Naive thymus-derived CD8-positive, alpha-beta T cell (primary cell): ENCODE results near the gene CREB5. TPM values are rescaled to one million over a fixed set of nuclear protein-coding genes. Genes with fewer than 3 reads are reported as not detected.

Source experiments
- ATAC-seq, 2 donors: fragments of 150-1000 bp; cut with Tn5 transposase in 1 of 2; sonication (Bioruptor Pico), chemical (Tn5 transposase) in 1 of 2; 1 replicate in 1 of 2; 2 replicates in 1 of 2; pipeline ENCODE4 v1.10.0; 2021; ENCODE audit warnings: mild to moderate bottlenecking in 2 of 2, moderate library complexity in 2 of 2
- POLR2A ChIA-PET: fragments of 350-600 bp; sonication (Branson Sonifier 250); formaldehyde crosslinking; loops from one replicate; lab custom pipeline; 2021; ENCODE audit warnings: antibody characterized with exemption; lab: Charles Lee
- DNase-seq, 10 donors: peaks; one replicate each; pipeline versions ENCODE4 v3.0.0 to v3.0.0-alpha.2; 2020 to 2022
- H3K27ac Mint-ChIP-seq, 10 donors: one replicate each; pipeline ENCODE4 v1.8.0; 2020 to 2022; ENCODE audit warnings: mild to moderate bottlenecking in 10 of 10, mixed read lengths in 10 of 10, moderate library complexity in 4 of 10, inconsistent platforms in 1 of 10
- H3K27me3 Mint-ChIP-seq, 5 donors: one replicate each; pipeline ENCODE4 v1.8.0; 2021 to 2022; ENCODE audit warnings: mixed read lengths in 5 of 5
- H3K36me3 Mint-ChIP-seq, 3 donors: one replicate each; pipeline ENCODE4 v1.8.0; 2020 to 2022; ENCODE audit warnings: mixed read lengths in 3 of 3, mild to moderate bottlenecking in 2 of 3, inconsistent platforms in 1 of 3
- H3K4me1 Mint-ChIP-seq, 4 donors: one replicate each; pipeline ENCODE4 v1.8.0; 2021 to 2022; ENCODE audit warnings: mixed read lengths in 4 of 4
- H3K4me3 Mint-ChIP-seq, 10 donors: one replicate each; pipeline ENCODE4 v1.8.0; 2020 to 2022; ENCODE audit warnings: mild to moderate bottlenecking in 10 of 10, mixed read lengths in 10 of 10, moderate library complexity in 6 of 10, inconsistent platforms in 1 of 10
- H3K9me3 Mint-ChIP-seq, 9 donors: one replicate each; pipeline ENCODE4 v1.8.0; 2020 to 2022; ENCODE audit warnings: mixed read lengths in 9 of 9, mild to moderate bottlenecking in 3 of 9, inconsistent platforms in 1 of 9, moderate library complexity in 1 of 9
- polyA plus RNA-seq, 3 donors: library from polyadenylated mRNA; unstranded; fragments of 300-500 nt; fragmentation: Illumina TruSeq; gene quantifications; one replicate each; pipeline ENCODE4 v1.2.3, GENCODE V29; 2021
- total RNA-seq, 8 experiments: library from RNA in 2 of 8; stranded (reverse) in 2 of 8; gene quantifications; one replicate each; pipeline ENCODE4 v1.2.3 and lab custom pipeline; 2021 to 2026

CREB5 gene
- total and polyA plus RNA-seq, 5 experiments from 2014 or later, result 0.19 to 0.23 TPM; not detected in 3

GRCh38 chr7:28425496-28425895, 13.2 kb downstream of the CREB5 start:
- Mint-ChIP-seq H3K9me3 (no peaks in the 10 kb centered on the region), H3K27me3 (peaks cover 12 to 41% (median 16%) of the 10 kb centered on the region in 5 donors), H3K4me3 (no peak overlapping the region), H3K4me1 (no peaks in the 10 kb centered on the region), H3K27ac (no peak overlapping the region), H3K36me3 (no peaks in the 10 kb centered on the region)
- DNase-seq (no peak), ATAC-seq (no peak)
- POLR2A ChIA-PET, result no interaction called here

GRCh38 chr7:28427236-28427635, 14.9 kb downstream of the CREB5 start:
- H3K4me1 Mint-ChIP-seq, result no peaks in the 10 kb centered on the region
- H3K27me3 Mint-ChIP-seq, result peaks cover 14 to 43% (median 15%) of the 10 kb centered on the region in 5 donors
- no peak for ATAC-seq
- no peaks in the 10 kb centered on the region for H3K36me3 Mint-ChIP-seq
- H3K4me3 Mint-ChIP-seq, result no peak overlapping the region
- DNase-seq, result no peak
- H3K27ac Mint-ChIP-seq, result no peak overlapping the region
- POLR2A ChIA-PET, result no interaction called here
- H3K9me3 Mint-ChIP-seq, result no peaks in the 10 kb centered on the region

- no peak overlapping the region for H3K4me3 Mint-ChIP-seq
- no peak overlapping the region for H3K27ac Mint-ChIP-seq
- peaks cover 0 to 2% (median 0%) of the 10 kb centered on the region in 4 donors for H3K4me1 Mint-ChIP-seq
- POLR2A ChIA-PET, result no interaction called here
- H3K27me3 Mint-ChIP-seq, result peaks cover 6 to 25% (median 16%) of the 10 kb centered on the region in 5 donors
- H3K36me3 Mint-ChIP-seq, result no peaks in the 10 kb centered on the region
- DNase-seq (no peak), ATAC-seq (no peak)
- H3K9me3 Mint-ChIP-seq, result no peaks in the 10 kb centered on the region
Observed at GRCh38 chr7:28430616-28431015, 18.3 kb downstream of the CREB5 start.

- Mint-ChIP-seq H3K27ac (no peak overlapping the region), H3K4me1 (peaks cover 0 to 2% (median 0%) of the 10 kb centered on the region in 4 donors), H3K27me3 (peaks cover 6 to 28% (median 14%) of the 10 kb centered on the region in 5 donors), H3K9me3 (no peaks in the 10 kb centered on the region), H3K36me3 (no peaks in the 10 kb centered on the region), H3K4me3 (no peak overlapping the region)
- POLR2A ChIA-PET, result no interaction called here
- ATAC-seq, result no peak
- DNase-seq, result no peak
Observed at GRCh38 chr7:28432105-28432504, 19.8 kb downstream of the CREB5 start.

GRCh38 chr7:28433039-28433438, 20.7 kb downstream of the CREB5 start:
- Mint-ChIP-seq H3K36me3 (no peaks in the 10 kb centered on the region), H3K4me1 (peaks cover 0 to 2% (median 0%) of the 10 kb centered on the region in 4 donors), H3K27ac (no peak overlapping the region), H3K9me3 (no peaks in the 10 kb centered on the region), H3K27me3 (peaks cover 8 to 29% (median 10%) of the 10 kb centered on the region in 5 donors), H3K4me3 (no peak overlapping the region)
- POLR2A ChIA-PET, result no interaction called here
- DNase-seq, result no peak
- no peak for ATAC-seq

GRCh38 chr7:28433699-28434219, 21.4 kb downstream of the CREB5 start:
- H3K36me3 Mint-ChIP-seq, result no peaks in the 10 kb centered on the region
- no peak for ATAC-seq
- no peaks in the 10 kb centered on the region for H3K9me3 Mint-ChIP-seq
- H3K4me1 Mint-ChIP-seq, result peaks cover 0 to 2% (median 0%) of the 10 kb centered on the region in 4 donors
- no peak for DNase-seq
- no peak overlapping the region for H3K27ac Mint-ChIP-seq
- peaks cover 4 to 25% (median 9%) of the 10 kb centered on the region in 5 donors for H3K27me3 Mint-ChIP-seq
- no peak overlapping the region for H3K4me3 Mint-ChIP-seq
- POLR2A ChIA-PET, result no interaction called here

GRCh38 chr7:28434510-28434909, 22.2 kb downstream of the CREB5 start:
- H3K4me3 Mint-ChIP-seq, result no peak overlapping the region
- no peaks in the 10 kb centered on the region for H3K9me3 Mint-ChIP-seq
- H3K27me3 Mint-ChIP-seq, result peaks cover 7 to 31% (median 11%) of the 10 kb centered on the region in 5 donors
- no peaks in the 10 kb centered on the region for H3K36me3 Mint-ChIP-seq
- DNase-seq, result no peak
- no peak for ATAC-seq
- H3K27ac Mint-ChIP-seq, result no peak overlapping the region
- POLR2A ChIA-PET, result no interaction called here
- H3K4me1 Mint-ChIP-seq, result peaks cover 0 to 2% (median 0%) of the 10 kb centered on the region in 4 donors

GRCh38 chr7:28435152-28435551, 22.8 kb downstream of the CREB5 start:
- POLR2A ChIA-PET, result no interaction called here
- H3K36me3 Mint-ChIP-seq, result no peaks in the 10 kb centered on the region
- DNase-seq (no peak), ATAC-seq (no peak)
- peaks cover 5 to 31% (median 11%) of the 10 kb centered on the region in 5 donors for H3K27me3 Mint-ChIP-seq
- H3K4me3 Mint-ChIP-seq, result no peak overlapping the region
- peaks cover 0 to 2% (median 0%) of the 10 kb centered on the region in 4 donors for H3K4me1 Mint-ChIP-seq
- no peak overlapping the region for H3K27ac Mint-ChIP-seq
- no peaks in the 10 kb centered on the region for H3K9me3 Mint-ChIP-seq

GRCh38 chr7:28435732-28436378, 23.5 kb downstream of the CREB5 start:
- Mint-ChIP-seq H3K4me3 (no peak overlapping the region), H3K4me1 (peaks cover 0 to 2% (median 0%) of the 10 kb centered on the region in 4 donors), H3K36me3 (no peaks in the 10 kb centered on the region), H3K27ac (no peak overlapping the region), H3K9me3 (no peaks in the 10 kb centered on the region), H3K27me3 (peaks cover 4 to 31% (median 11%) of the 10 kb centered on the region in 5 donors)
- DNase-seq (no peak), ATAC-seq (no peak)
- POLR2A ChIA-PET, result no interaction called here

GRCh38 chr7:28440055-28440601, 27.8 kb downstream of the CREB5 start:
- Mint-ChIP-seq H3K27ac (no peak overlapping the region), H3K4me1 (no peaks in the 10 kb centered on the region), H3K4me3 (no peak overlapping the region), H3K9me3 (no peaks in the 10 kb centered on the region), H3K27me3 (peaks cover 4 to 23% (median 8%) of the 10 kb centered on the region in 5 donors), H3K36me3 (no peaks in the 10 kb centered on the region)
- POLR2A ChIA-PET, result no interaction called here
- DNase-seq (no peak), ATAC-seq (no peak)

GRCh38 chr7:28442540-28443420, 30.5 kb downstream of the CREB5 start:
- Mint-ChIP-seq H3K4me1 (no peaks in the 10 kb centered on the region), H3K9me3 (no peaks in the 10 kb centered on the region), H3K27me3 (peaks cover 4 to 21% (median 8%) of the 10 kb centered on the region in 5 donors), H3K36me3 (no peaks in the 10 kb centered on the region), H3K4me3 (no peak overlapping the region), H3K27ac (no peak overlapping the region)
- no peak for DNase-seq
- ATAC-seq, result no peak
- POLR2A ChIA-PET, result no interaction called here

GRCh38 chr7:28446131-28446530, 33.8 kb downstream of the CREB5 start:
- POLR2A ChIA-PET, result no interaction called here
- Mint-ChIP-seq H3K4me1 (no peaks in the 10 kb centered on the region), H3K27ac (no peak overlapping the region), H3K9me3 (no peaks in the 10 kb centered on the region), H3K27me3 (peaks cover 0 to 14% (median 2%) of the 10 kb centered on the region in 5 donors), H3K36me3 (no peaks in the 10 kb centered on the region), H3K4me3 (no peak overlapping the region)
- DNase-seq, result no peak
- no peak for ATAC-seq

- Mint-ChIP-seq H3K27ac (no peak overlapping the region), H3K9me3 (no peaks in the 10 kb centered on the region), H3K27me3 (peaks cover 0 to 13% (median 2%) of the 10 kb centered on the region in 5 donors), H3K4me1 (no peaks in the 10 kb centered on the region), H3K4me3 (no peak overlapping the region), H3K36me3 (no peaks in the 10 kb centered on the region)
- POLR2A ChIA-PET, result no interaction called here
- ATAC-seq, result no peak
- DNase-seq, result no peak
Observed at GRCh38 chr7:28447071-28447470, 34.8 kb downstream of the CREB5 start.
